Stimulated activated CD4-positive, alpha-beta T cell treated with anti-CD3 and anti-CD28 coated beads, Interleukin-2, amount 100 ng/mL, for 4 hours (primary cell): Measurements from ENCODE around the gene MZF1.

ENCODE experiments used
- DNase-seq: peaks from one replicate; pipeline ENCODE4 v3.0.0-alpha.2; 2020; ENCODE audit warnings: low read depth

MZF1 gene

DNA sequence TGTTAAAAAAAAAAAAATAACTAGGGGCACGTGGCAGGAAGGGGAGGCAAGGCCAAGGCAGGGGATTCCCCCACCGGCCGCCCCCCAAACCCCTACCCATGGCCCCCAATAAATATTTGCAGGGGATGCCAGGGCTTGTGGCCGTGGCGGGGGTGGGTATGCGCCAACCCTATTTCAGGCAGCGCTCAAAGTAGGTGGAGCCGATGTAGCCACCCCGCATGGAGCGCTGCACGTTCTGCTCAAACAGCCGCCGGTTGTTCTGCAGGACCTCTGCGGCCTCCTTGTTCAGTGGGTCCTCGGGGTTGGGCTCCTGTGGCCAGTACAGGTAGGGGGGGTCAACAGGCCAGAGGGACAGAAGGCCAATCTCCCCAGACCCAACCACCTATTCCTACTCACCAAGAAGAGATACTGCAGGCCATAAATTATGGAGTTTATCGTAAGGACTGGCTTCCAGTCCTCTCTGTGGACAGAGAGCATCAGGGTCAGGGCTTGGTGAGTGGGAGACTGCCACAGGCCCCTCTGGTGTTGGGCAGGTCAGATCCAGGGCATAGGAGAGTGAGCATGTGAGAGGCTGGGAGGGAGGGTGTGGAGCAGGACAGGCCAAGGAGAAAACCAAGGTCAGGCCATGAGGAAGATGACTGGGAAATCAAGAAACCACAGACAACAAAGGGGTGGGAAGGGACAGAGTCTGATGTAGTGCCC is 17.1 kb downstream of the MZF1 start:
- no peak for DNase-seq

DNA sequence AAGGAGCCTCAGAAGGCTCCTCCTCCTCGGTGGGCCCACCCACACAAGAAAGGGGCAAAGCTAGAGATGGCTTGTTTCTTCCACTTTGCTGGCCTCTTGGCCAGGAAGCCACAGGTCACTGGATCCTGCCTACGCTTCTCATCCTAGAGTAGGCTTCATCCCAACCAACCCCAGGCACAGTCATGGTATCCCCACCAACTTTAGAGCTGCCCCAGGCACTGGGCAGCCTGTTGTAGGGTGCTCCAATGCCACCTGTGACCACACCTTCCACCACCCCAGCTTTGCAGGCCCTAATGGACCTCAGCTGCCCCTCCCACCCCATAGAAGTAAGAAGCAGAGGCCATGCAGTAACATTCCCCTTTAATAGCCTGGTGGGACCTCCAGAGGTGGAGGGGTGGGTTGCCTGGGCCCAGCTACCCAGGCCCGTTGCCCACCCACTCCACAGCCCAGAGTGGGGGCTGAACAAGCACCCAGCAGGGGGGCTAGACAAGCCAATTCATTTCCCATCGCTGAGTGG is 17.7 kb downstream of the MZF1 start:
- no peak for DNase-seq

DNA sequence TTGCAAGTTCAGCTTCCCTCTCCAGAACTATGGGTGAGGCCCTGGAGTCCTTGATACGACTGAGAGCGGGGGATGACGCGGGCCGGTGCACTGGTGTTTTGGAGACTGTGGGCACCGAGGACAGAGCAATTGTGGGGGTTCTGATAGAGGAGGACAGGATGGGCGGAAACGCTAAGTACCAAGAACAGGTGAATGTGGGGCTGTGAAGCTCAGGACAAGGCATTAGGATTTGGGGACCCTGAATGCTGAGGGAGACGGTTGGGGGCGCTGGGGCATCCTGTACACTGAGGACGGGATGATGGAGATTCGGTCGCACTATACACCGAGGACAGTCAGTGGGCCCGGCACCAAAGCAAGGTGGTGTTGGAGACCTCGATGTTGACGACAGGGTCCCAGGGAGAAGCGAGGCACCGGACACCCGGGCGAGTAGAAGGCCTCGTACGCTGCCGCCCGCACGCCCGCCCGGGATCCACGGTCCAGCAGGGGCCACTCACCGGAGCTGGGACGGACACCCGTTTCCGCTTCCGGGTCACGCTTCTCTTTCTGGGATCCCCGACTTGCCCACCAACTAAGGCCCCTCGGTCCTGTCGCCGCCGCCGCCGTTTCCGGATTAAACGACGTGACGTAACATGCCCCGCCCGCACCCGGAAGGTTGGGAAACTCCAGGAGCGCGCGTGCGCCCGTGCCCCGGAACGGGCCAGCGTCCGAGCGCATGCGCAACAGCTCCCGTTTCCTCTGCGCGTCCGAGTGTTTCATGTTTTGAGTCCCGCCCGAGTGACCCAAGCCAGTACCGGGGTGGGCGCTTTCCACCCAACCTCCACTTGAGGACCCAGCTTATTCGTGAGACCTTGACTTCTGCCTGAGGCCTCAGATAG is 18.4 kb downstream of the MZF1 start, which contains the start of gene CHMP2A:
TSS of gene CHMP2A (minus strand) at position 612 of the 875 bp plus-strand sequence. CDS start 893 bp downstream, outside the sequence.
- DNase-seq, result peak; percentile 96

DNA sequence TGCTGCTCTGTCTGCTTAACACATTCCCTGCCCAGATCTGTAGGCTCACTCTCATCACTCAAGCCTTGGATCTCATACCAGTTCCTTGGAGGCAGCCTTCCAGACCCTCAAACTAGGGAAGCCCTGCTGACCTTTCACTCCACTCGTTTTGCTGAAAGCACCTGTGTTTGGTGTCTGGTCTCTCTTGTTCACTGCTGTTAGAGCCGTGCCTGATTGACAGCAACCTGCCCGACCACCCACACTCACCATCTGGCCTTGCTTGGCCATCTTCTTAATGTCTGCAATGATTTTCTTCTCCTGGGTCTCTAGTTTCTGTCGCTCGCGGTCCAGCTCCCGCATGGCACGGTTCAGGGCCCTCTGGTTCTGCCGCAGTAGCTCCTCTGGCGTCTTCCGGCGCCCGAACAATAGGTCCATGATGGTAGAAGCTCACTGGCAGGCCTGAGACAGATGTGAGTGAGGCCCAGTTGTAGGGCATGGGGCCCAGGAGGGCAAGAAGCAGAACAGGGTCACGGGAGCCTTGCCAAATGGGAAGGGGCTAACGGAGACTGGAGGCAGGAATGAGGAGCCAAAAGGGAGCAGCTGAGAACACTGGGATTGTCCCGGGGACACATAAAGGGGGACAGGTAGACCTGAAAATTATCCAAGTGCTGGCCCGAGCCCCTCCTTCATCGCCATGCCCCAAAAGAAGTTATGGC is 19.2 kb downstream of the MZF1 start:
- DNase-seq, result no peak

DNA sequence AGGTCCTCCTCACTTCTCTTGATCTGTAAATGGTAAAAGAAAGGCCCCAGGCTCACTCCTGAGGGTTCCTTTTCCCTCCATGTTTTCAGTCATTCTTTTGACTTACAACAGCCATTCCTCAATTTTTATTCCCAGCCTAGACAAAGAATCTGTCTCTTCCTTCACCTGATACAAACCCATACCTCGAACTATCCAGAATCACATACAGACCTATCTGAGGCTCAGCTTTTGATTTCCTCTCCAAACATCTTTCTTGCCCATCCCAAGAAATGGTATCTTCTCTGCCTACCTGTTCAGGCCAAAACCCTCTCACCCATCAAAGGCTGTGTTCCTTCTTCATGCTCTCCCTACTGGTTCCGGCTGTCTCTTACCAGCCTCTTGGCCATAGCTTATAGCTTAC is 20.5 kb downstream of the MZF1 start:
- DNase-seq, result no peak

DNA sequence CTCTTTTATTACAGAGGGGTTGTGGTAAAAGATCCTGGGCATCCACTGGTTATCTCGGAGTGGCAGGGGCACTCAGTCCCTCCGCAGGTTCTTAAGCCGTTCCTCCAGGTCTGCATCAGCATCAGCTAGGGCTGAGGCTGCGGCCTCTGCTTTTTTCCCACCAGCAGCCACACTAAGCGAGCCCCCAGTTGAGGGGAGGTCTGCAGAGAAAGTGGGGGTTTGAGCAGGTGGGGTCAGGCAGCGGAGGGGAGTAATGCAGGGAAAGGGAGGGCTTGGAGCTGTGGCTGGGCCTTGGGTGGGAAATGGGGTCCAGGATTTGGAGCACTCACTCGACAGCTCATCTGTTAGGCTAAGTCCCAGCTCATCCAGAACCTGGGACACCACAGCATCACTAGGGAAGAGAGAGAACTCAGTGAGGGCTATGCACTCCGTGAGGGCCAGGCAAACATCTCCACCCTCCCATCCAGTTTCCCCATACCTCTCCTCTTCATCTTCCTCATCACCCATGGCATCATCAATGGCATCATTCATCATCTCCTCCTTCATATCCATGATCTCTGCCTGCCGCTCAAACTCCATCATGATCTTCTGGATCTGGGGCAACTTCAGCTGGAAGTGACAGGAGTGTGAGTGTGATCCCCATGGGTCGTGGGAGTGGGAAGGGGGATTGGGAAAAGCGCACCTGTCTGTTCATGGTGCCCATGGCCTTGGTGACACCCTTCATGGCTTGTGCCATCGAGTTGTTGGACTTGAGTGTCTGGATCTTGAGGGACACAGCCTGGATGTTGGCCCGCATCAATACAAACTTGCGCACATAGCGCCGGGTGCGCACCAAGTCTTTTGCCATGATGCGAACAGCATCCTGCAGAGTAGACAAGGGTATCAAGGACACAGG is 21.3 kb downstream of the MZF1 start:
- no peak for DNase-seq

DNA sequence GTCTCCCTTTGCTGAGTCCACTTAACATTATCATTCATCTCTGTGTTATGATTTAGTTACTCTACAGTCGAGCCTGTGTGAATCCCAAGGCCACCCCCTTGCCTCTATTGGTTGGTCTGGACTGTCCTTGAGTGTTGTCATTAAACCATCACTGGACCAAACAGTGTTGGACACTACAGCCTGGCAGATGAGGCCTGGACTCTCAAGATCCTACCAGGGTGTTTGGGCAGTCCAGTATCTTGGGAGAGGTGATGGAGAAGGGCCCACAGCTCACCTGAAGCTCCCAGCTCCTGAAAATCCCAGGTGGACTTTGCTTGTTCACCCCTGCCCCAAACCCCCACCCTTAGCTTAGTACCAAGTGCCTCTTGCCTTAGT is 22.0 kb downstream of the MZF1 start:
- DNase-seq, result no peak

DNA sequence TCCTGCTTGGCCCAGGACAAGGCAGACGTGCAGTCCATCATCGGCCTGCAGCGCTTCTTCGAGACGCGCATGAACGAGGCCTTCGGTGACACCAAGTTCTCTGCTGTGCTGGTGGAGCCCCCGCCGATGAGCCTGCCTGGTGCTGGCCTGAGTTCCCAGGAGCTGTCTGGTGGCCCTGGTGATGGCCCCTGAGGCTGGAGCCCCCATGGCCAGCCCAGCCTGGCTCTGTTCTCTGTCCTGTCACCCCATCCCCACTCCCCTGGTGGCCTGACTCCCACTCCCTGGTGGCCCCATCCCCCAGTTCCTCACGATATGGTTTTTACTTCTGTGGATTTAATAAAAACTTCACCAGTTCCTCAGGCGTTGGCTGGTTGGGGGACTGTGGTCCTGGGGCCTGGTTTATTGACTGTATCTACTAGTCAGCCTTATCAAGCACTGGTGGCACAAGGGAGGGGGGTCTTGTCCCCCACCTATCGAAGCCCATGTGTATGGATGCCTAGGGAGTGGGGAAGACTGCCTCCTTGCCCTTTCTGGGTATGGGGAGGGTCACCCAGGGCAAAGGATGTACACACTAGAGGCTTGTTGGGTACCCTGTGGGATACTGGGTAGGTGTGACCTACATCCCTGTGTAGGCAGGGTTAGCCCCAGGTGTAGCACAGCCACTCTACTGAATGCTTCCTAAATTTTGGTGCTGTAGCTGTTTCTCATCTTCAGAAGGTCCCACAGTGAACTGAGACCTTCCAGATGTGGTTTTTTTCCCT is 22.6 kb downstream of the MZF1 start:
- no peak for DNase-seq

DNA sequence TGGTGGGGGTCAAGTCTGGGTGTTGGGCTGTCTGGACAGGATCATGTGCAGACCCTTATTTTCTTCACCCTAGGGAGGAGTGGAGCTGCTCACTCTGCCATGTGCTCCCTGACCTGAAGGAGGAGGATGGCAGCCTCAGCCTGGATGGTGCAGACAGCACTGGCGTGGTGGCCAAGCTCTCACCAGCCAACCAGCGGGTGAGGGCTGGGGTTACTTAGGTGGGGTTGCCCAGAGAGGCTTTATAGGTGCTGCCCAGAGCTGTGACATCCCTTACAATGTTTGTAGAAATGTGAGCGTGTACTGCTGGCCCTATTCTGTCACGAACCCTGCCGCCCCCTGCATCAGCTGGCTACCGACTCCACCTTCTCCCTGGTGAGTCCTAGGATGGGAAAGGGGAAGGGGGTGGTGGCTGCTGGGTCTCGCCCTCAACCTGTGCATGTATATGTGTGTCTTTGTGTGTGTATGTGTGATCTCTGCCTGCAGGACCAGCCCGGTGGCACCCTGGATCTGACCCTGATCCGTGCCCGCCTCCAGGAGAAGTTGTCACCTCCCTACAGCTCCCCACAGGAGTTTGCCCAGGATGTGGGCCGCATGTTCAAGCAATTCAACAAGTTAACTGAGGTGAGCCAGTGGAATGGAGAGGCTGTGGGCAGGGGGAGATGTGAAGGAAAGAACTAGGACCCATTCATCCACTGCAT is 23.3 kb downstream of the MZF1 start:
- no peak for DNase-seq

DNA sequence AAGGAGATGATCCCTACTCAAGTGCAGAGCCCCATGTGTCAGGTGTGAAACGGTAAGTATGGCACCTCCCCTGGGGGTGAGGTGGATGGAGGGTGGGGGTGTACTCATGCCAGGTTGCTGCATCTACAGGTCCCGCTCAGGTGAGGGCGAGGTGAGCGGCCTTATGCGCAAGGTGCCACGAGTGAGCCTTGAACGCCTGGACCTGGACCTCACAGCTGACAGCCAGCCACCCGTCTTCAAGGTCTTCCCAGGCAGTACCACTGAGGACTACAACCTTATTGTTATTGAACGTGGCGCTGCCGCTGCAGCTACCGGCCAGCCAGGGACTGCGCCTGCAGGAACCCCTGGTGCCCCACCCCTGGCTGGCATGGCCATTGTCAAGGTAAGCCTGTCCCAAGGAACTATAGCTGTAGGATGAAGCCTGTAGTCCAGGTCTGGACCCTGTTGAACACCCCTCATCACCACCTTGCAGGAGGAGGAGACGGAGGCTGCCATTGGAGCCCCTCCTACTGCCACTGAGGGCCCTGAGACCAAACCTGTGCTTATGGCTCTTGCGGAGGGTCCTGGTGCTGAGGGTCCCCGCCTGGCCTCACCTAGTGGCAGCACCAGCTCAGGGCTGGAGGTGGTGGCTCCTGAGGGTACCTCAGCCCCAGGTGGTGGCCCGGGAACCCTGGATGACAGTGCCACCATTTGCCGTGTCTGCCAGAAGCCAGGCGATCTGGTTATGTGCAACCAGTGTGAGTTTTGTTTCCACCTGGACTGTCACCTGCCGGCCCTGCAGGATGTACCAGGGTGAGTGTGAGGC is 24.1 kb downstream of the MZF1 start:
- no peak for DNase-seq

DNA sequence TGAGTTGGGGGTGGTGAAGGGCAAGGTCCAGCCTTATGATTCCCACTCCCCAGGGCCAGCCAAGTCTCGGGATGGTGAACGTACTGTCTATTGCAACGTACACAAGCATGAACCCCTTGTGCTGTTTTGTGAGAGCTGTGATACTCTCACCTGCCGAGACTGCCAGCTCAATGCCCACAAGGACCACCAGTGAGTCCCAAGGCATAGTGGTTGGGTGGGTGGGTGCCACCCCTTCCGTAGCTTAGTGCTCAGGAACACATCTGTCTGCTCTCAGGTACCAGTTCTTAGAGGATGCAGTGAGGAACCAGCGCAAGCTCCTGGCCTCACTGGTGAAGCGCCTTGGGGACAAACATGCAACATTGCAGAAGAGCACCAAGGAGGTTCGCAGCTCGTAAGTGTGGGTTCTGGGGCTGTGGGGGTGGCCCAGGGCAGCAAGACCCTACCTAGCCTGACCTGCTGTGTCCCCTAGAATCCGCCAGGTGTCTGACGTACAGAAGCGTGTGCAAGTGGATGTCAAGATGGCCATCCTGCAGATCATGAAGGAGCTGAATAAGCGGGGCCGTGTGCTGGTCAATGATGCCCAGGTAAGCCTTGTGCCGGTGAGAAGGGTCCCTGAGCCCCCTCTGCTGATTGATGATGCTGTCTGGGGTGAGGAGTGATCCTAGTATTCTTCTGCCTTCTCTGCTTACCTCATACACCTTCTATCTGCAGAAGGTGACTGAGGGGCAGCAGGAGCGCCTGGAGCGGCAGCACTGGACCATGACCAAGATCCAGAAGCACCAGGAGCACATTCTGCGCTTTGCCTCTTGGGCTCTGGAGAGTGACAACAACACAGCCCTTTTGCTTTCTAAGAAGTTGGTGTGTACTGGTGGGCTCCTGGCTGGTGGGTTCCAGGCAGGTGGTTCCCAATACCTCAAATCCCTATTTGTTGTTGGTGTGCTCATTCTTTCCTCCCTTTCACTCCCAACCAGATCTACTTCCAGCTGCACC is 25.5 kb downstream of the MZF1 start:
- DNase-seq, result no peak

DNA sequence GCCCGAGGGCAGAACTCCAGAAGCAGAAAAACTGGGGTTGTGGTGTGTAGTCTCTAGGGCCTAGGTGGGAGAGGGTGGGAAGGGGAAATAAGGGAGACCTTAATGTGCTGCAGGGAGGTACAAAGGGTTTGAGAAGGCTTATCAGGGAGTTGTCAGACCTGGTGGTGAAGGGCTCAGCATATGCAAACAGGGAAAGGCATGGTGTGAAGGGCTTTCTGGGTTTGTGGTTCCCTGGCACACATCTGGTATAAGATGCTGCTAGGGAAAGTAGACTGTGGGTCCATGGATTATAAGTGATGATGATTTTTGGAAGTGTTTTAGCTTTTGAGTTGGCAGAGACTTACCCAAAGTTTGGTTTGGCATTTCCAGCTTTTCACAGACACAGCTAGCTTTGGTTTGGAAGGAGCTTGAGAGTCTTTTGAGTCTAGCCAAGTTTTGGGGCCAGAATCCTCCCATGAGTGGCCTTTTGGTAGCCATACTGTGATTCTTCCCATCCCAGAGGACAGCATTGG is 27.1 kb downstream of the MZF1 start:
- DNase-seq, result no peak

DNA sequence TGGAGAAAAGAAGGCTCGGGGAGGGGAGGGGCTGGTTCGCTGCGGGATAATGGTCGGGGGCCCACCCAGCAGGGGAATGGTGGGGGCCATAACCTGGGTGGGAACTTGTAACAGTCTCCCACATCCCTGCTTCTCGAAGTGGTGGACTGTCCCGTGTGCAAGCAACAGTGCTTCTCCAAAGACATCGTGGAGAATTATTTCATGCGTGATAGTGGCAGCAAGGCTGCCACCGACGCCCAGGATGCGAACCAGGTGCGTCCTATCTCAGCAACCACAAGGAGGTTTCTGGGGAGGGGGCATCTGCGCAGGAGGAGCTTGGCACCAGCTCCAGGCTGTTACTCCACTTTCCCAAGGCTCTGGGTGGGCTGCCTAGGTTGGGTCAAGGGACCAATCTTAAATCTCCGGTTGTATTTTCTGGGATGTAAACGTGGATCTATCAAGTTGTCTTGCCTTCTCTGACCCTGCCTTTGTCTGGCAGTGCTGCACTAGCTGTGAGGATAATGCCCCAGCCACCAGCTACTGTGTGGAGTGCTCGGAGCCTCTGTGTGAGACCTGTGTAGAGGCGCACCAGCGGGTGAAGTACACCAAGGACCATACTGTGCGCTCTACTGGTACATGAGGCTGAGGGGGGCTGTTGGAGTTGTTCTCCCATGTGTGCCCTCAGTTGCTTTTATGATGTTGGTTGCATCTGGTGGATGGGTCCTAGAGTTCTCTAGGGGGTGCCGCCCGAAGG is 27.7 kb downstream of the MZF1 start:
- no peak for DNase-seq

DNA sequence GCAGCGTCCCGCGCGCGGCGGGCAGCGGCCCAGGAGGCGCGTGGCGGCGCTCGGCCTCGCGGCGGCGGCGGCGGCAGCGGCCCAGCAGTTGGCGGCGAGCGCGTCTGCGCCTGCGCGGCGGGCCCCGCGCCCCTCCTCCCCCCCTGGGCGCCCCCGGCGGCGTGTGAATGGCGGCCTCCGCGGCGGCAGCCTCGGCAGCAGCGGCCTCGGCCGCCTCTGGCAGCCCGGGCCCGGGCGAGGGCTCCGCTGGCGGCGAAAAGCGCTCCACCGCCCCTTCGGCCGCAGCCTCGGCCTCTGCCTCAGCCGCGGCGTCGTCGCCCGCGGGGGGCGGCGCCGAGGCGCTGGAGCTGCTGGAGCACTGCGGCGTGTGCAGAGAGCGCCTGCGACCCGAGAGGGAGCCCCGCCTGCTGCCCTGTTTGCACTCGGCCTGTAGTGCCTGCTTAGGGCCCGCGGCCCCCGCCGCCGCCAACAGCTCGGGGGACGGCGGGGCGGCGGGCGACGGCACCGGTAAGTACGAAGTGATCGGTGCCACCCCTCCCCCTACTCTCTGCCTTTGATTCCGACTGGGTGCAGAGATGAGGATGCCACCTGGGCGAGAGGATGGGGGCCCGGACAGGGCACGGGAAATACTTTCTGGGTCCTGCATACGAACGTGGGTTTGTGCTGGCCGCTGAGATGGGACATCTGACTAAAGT is 28.4 kb downstream of the MZF1 start:
- peak; percentile 68 for DNase-seq

DNA sequence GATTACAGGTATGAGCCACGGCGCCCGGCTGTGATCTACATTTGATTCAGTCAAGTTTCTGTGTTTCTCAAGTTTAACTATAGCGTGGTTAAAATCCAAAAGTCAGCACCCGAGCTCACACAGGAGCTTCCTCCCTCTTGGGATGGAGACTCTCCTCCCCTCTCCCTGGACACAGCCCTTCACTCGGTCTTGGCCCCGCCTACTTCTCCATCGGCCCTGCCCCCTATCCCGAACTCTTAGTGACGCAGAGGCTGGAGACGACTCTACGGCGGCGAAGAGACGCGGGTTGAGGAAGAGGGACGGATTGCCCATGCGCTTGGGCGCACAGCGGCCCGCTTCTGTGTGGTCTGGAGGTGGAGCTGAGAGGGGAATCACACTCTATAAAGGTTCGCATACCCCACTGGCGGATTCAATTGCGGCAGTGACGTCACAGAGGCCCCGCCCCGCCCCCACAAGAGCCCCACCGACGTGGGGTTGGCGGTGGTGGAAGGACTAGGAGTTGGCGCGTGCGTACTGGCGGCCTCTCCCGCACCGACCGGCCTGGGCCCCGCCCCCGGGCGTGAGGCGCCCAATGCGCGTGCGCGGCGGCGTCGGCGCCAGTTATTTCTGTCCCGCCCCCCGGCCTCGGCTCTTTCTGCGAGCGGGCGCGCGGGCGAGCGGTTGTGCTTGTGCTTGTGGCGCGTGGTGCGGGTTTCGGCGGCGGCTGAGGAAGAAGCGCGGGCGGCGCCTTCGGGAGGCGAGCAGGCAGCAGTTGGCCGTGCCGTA is 29.1 kb downstream of the MZF1 start, which contains the start of gene TRIM28:
TSS of gene TRIM28 (plus strand) at position 239 of the 765 bp plus-strand sequence. CDS start 694 bp downstream, outside the sequence.
- DNase-seq, result peak; percentile 100
